ENCODE measurements around the gene SLC22A4.

SLC22A4 gene

GRCh38 chr5:132261881-132262845 is 32.0 kb upstream of the SLC22A4 start:
- Histone ChIP-seq H3K9ac (ENCODE audit: low read length) (no peak overlapping the region), H3K79me2 (ENCODE audit: low read length) (no peaks in the 10 kb centered on the region), H3K4me3 (ENCODE audit: low read length) (no peak overlapping the region), H3K4me2 (ENCODE audit: low read depth, low read length) (no peak overlapping the region), H3K27me3 (replicated peaks; ENCODE audit: insufficient read depth, low read length) (no peaks in the 10 kb centered on the region), H3K9me2 (replicated peaks; ENCODE audit: insufficient read depth, low read length) (no peaks in the 10 kb centered on the region), H2AFZ (ENCODE audit: low read length) (no peak overlapping the region), H4K20me1 (ENCODE audit: insufficient read depth, low read length) (no peaks in the 10 kb centered on the region), H3F3A (ENCODE audit: insufficient read depth, low read length) (no peaks in the 10 kb centered on the region), H3K4me1 (ENCODE audit: low read length) (no peaks in the 10 kb centered on the region), H3K9me3 (replicated peaks; ENCODE audit: insufficient read depth, low read length) (no peaks in the 10 kb centered on the region), H3K27ac (ENCODE audit: low read length) (no peak overlapping the region), H3K36me3 (replicated peaks; ENCODE audit: insufficient read depth, low read length) (no peaks in the 10 kb centered on the region)
- DNase-seq, result no peak
- no peak for TF ChIP-seq EZH2phosphoT487 (IDR thresholded peaks at IDR 0.05; ENCODE audit: low read length)
- TF ChIP-seq EZH2 (optimal IDR thresholded peaks at IDR 0.05; ENCODE audit: low read depth, low read length), result no peak

- H3K27ac ChIP-seq (ENCODE audit: low read length), result no peak overlapping the region
- H3K4me1 ChIP-seq (ENCODE audit: low read length), result no peaks in the 10 kb centered on the region
- no peaks in the 10 kb centered on the region for H3K36me3 ChIP-seq (replicated peaks; ENCODE audit: insufficient read depth, low read length)
- no peak overlapping the region for H3K9ac ChIP-seq (ENCODE audit: low read length)
- H3K9me2 ChIP-seq (replicated peaks; ENCODE audit: insufficient read depth, low read length), result no peaks in the 10 kb centered on the region
- no peaks in the 10 kb centered on the region for H3K27me3 ChIP-seq (replicated peaks; ENCODE audit: insufficient read depth, low read length)
- H2AFZ ChIP-seq (ENCODE audit: low read length), result no peak overlapping the region
- no peaks in the 10 kb centered on the region for H4K20me1 ChIP-seq (ENCODE audit: insufficient read depth, low read length)
- DNase-seq, result no peak
- no peaks in the 10 kb centered on the region for H3F3A ChIP-seq (ENCODE audit: insufficient read depth, low read length)
- no peaks in the 10 kb centered on the region for H3K9me3 ChIP-seq (replicated peaks; ENCODE audit: insufficient read depth, low read length)
- no peak overlapping the region for H3K4me3 ChIP-seq (ENCODE audit: low read length)
- no peak overlapping the region for H3K4me2 ChIP-seq (ENCODE audit: low read depth, low read length)
- H3K79me2 ChIP-seq (ENCODE audit: low read length), result no peaks in the 10 kb centered on the region
- TF ChIP-seq CTCF (IDR thresholded peaks at IDR 0.05; ENCODE audit: low read length) (no peak), EZH2phosphoT487 (IDR thresholded peaks at IDR 0.05; ENCODE audit: low read length) (no peak), EZH2 (optimal IDR thresholded peaks at IDR 0.05; ENCODE audit: low read depth, low read length) (no peak)
Observed at GRCh38 chr5:132262882-132263547, 31.2 kb upstream of the SLC22A4 start.

GRCh38 chr5:132263548-132264261 is 30.5 kb upstream of the SLC22A4 start:
- Histone ChIP-seq H3K9me2 (replicated peaks; ENCODE audit: insufficient read depth, low read length) (no peaks in the 10 kb centered on the region), H3K4me1 (ENCODE audit: low read length) (no peaks in the 10 kb centered on the region), H3K36me3 (replicated peaks; ENCODE audit: insufficient read depth, low read length) (no peaks in the 10 kb centered on the region), H3K27ac (ENCODE audit: low read length) (no peak overlapping the region), H3K9ac (ENCODE audit: low read length) (no peak overlapping the region), H3K4me3 (ENCODE audit: low read length) (no peak overlapping the region), H3K4me2 (ENCODE audit: low read depth, low read length) (no peak overlapping the region), H3K27me3 (replicated peaks; ENCODE audit: insufficient read depth, low read length) (no peaks in the 10 kb centered on the region), H2AFZ (ENCODE audit: low read length) (no peak overlapping the region), H4K20me1 (ENCODE audit: insufficient read depth, low read length) (no peaks in the 10 kb centered on the region), H3K79me2 (ENCODE audit: low read length) (no peaks in the 10 kb centered on the region), H3F3A (ENCODE audit: insufficient read depth, low read length) (no peaks in the 10 kb centered on the region), H3K9me3 (replicated peaks; ENCODE audit: insufficient read depth, low read length) (no peaks in the 10 kb centered on the region)
- TF ChIP-seq EZH2 (optimal IDR thresholded peaks at IDR 0.05; ENCODE audit: low read depth, low read length), result no peak
- no peak for TF ChIP-seq EZH2phosphoT487 (IDR thresholded peaks at IDR 0.05; ENCODE audit: low read length)
- TF ChIP-seq CTCF (IDR thresholded peaks at IDR 0.05; ENCODE audit: low read length), result no peak
- DNase-seq, result no peak

All from MM.1S (cell line).